ENCODE data around the gene TGM2. TPM values are rescaled to one million over a fixed set of nuclear protein-coding genes. Genes with fewer than 3 reads are reported as not detected.

The TGM2 gene
- total RNA-seq, 1 experiment from 2014 or later, result 113 TPM

DNA sequence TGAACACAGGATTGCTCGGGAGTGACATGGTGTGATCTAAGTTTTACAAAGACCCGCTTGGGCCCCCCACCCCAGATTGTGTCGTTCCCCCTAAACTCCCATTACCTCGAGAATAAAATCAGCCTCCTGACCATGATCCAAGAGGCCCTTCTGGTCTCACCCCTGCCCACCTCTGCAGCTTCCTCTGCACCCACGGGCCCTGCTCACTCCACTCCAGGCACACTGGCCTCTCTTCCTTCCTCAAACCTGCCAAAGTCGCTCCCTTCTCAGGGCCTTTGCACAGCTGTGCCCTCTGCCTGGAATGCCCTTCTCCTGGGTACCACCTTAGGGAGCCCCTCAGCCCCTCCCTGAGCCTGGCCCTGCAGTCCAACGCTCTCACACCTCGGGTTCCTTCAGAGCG lies 17.9 kb downstream of the TGM2 start:
- TF ChIP-seq SIN3A (IDR thresholded peaks at IDR 0.05; ENCODE audit: borderline replicate concordance, insufficient read depth, low read depth, low read length) (no peak), TCF7L2 (IDR thresholded peaks at IDR 0.05; ENCODE audit: low read depth, low read length) (no peak), POLR2AphosphoS5 (IDR thresholded peaks at IDR 0.05; ENCODE audit: low read depth, low read length) (no peak)
- TF ChIP-seq, protein P1, sequence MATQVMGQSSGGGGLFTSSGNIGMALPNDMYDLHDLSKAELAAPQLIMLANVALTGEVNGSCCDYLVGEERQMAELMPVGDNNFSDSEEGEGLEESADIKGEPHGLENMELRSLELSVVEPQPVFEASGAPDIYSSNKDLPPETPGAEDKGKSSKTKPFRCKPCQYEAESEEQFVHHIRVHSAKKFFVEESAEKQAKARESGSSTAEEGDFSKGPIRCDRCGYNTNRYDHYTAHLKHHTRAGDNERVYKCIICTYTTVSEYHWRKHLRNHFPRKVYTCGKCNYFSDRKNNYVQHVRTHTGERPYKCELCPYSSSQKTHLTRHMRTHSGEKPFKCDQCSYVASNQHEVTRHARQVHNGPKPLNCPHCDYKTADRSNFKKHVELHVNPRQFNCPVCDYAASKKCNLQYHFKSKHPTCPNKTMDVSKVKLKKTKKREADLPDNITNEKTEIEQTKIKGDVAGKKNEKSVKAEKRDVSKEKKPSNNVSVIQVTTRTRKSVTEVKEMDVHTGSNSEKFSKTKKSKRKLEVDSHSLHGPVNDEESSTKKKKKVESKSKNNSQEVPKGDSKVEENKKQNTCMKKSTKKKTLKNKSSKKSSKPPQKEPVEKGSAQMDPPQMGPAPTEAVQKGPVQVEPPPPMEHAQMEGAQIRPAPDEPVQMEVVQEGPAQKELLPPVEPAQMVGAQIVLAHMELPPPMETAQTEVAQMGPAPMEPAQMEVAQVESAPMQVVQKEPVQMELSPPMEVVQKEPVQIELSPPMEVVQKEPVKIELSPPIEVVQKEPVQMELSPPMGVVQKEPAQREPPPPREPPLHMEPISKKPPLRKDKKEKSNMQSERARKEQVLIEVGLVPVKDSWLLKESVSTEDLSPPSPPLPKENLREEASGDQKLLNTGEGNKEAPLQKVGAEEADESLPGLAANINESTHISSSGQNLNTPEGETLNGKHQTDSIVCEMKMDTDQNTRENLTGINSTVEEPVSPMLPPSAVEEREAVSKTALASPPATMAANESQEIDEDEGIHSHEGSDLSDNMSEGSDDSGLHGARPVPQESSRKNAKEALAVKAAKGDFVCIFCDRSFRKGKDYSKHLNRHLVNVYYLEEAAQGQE (IDR thresholded peaks at IDR 0.05; ENCODE audit: insufficient read depth in 1 of 2, low read depth in 2 of 2, low read length in 1 of 2), result no peak
- TF ChIP-seq, protein P2, sequence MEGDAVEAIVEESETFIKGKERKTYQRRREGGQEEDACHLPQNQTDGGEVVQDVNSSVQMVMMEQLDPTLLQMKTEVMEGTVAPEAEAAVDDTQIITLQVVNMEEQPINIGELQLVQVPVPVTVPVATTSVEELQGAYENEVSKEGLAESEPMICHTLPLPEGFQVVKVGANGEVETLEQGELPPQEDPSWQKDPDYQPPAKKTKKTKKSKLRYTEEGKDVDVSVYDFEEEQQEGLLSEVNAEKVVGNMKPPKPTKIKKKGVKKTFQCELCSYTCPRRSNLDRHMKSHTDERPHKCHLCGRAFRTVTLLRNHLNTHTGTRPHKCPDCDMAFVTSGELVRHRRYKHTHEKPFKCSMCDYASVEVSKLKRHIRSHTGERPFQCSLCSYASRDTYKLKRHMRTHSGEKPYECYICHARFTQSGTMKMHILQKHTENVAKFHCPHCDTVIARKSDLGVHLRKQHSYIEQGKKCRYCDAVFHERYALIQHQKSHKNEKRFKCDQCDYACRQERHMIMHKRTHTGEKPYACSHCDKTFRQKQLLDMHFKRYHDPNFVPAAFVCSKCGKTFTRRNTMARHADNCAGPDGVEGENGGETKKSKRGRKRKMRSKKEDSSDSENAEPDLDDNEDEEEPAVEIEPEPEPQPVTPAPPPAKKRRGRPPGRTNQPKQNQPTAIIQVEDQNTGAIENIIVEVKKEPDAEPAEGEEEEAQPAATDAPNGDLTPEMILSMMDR (IDR thresholded peaks at IDR 0.05), result no peak
- ChIA-PET CTCF (no interaction called here), POLR2A (no interaction called here)
- intact Hi-C loops (cut with micrococcal nuclease; ENCODE audit: unreplicated experiment) (no loop called here), in situ Hi-C loops (cut with HindIII; ENCODE audit: low pct_unique_long_range_greater_than_20kb, low sequenced_read_pairs) (no loop called here)
- Histone ChIP-seq H3K27me3 (ENCODE audit: control insufficient read depth, insufficient read depth, low read length) (no peaks in the 10 kb centered on the region), H3K36me3 (ENCODE audit: control insufficient read depth, insufficient read depth, low read length) (no peaks in the 10 kb centered on the region; the same call in 1 of the 2 replicates), H3K4me1 (ENCODE audit: control insufficient read depth, insufficient read depth, low read length) (peaks cover 25% of the 10 kb centered on the region), H3K9me3 (ENCODE audit: control insufficient read depth, insufficient read depth, low read depth, low read length) (no peaks in the 10 kb centered on the region), H3K27ac (ENCODE audit: low read length) (no peak overlapping the region), H3K4me3 (ENCODE audit: low read depth in 2 of 2, low read length in 2 of 2) (no peak overlapping the region)
- ATAC-seq (no peak), DNase-seq (ENCODE audit: low read depth, low spot score) (no peak)
- no TSS peak for BruUV-seq (replicated peaks)

DNA sequence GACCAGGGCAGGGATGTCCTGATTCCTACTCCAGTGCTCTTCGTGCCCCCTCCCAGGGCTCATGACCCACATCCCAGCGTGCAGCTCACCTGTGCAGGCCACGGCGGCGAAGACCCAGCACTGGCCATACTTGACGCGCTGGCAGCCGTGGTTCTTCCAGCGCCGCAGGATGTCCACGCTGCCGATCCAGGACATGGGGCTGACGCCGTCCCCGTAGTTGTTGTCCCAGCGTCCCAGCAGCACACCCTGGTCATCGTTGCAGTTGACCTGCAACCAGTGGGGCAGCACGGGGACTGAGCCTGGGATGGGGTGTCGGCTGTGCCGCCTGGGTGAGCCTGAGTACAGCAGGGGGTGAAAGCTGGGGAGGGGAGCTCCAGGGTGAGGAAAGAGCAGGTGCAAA lies 18.4 kb downstream of the TGM2 start:
- Histone ChIP-seq H3K9me3 (ENCODE audit: control insufficient read depth, insufficient read depth, low read depth, low read length) (no peaks in the 10 kb centered on the region), H3K4me1 (ENCODE audit: control insufficient read depth, insufficient read depth, low read length) (peaks cover 20% of the 10 kb centered on the region), H3K27me3 (ENCODE audit: control insufficient read depth, insufficient read depth, low read length) (no peaks in the 10 kb centered on the region), H3K4me3 (ENCODE audit: low read depth in 2 of 2, low read length in 2 of 2) (no peak overlapping the region), H3K27ac (ENCODE audit: low read length) (no peak overlapping the region), H3K36me3 (ENCODE audit: control insufficient read depth, insufficient read depth, low read length) (no peaks in the 10 kb centered on the region; the same call in 1 of the 2 replicates)
- CTCF ChIA-PET, result interaction anchor here (0.6 kb wide), 1 partner anchor 598 kb away, joined by 6 read pairs; no protein-coding TSS in a partner anchor
- TF ChIP-seq, protein P2 (IDR thresholded peaks at IDR 0.05), result no peak
- TF ChIP-seq, protein P1 (IDR thresholded peaks at IDR 0.05; ENCODE audit: insufficient read depth in 1 of 2, low read depth in 2 of 2, low read length in 1 of 2), result no peak
- no peak for TF ChIP-seq SIN3A (IDR thresholded peaks at IDR 0.05; ENCODE audit: borderline replicate concordance, insufficient read depth, low read depth, low read length)
- TF ChIP-seq TCF7L2 (IDR thresholded peaks at IDR 0.05; ENCODE audit: low read depth, low read length), result no peak
- TF ChIP-seq POLR2AphosphoS5 (IDR thresholded peaks at IDR 0.05; ENCODE audit: low read depth, low read length), result no peak
- in situ Hi-C loops (cut with HindIII; ENCODE audit: low pct_unique_long_range_greater_than_20kb, low sequenced_read_pairs), result no loop called here
- POLR2A ChIA-PET, result no interaction called here
- intact Hi-C loops (cut with micrococcal nuclease; ENCODE audit: unreplicated experiment), result no loop called here
- BruUV-seq (replicated peaks), result no TSS peak
- ATAC-seq (no peak), DNase-seq (ENCODE audit: low read depth, low spot score) (no peak)
